GM20000 (cell line): ENCODE results near the gene CCDC182.

Experiments used
- DNase-seq: peaks from one replicate; pipeline ENCODE4 v3.0.0; 2012; ENCODE audit warnings: low spot score
- TF ChIP-seq, protein P1 (sequence below): IDR thresholded peaks from 2 replicates; pipeline ENCODE4 v1.5.1; 2012; ENCODE audit warnings: mild to moderate bottlenecking, control low read depth; ENCODE audit errors: extremely low read depth, missing control alignments

The CCDC182 gene

DNA sequence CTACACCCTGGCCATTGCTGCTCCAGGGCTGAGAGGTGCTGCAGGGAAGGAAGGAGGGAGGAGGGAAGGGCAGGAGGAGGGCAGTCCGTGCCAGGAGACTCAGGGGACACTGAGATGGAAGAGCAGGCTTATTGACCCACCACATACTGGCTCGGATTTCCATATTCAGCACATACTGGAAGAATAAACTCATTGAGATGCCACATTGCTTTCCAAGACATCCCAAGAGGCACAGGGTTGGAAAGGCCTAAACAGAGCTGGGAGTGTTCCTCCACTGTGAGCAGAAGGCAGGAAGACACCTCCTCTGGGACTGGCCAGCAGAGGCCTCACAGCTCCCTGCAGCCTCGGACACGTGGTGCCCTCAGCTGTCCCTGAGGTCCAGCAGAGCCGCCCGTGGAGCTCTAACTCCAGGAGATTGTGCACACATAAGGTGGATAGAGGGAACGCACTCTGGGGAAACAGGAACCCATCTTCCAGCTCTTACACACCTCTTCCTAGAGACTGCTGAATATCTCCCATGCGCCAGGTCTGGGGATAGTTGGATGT, 17.4 kb downstream of the CCDC182 start:
- no peak for DNase-seq

DNA sequence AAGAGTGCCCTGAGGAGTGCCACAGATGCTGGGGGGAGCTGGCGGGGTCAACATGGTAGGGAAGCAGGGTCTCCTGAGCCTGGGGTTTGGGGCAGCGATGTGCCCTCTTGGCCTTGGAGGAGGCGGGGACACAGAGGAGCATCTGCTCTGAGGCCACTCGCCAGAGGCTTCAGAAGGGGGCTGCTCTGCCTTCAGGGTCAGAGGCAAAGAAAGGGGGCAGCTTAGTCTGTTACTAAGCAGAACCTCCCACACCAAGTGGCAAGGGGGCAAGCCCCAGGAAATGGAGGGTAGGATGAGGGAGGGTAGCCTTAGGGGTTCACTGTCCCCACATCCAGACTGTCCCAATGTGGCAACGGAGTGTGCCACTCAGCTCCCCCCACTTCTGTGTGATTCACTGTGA, 18.3 kb downstream of the CCDC182 start:
- TF ChIP-seq, protein P1, sequence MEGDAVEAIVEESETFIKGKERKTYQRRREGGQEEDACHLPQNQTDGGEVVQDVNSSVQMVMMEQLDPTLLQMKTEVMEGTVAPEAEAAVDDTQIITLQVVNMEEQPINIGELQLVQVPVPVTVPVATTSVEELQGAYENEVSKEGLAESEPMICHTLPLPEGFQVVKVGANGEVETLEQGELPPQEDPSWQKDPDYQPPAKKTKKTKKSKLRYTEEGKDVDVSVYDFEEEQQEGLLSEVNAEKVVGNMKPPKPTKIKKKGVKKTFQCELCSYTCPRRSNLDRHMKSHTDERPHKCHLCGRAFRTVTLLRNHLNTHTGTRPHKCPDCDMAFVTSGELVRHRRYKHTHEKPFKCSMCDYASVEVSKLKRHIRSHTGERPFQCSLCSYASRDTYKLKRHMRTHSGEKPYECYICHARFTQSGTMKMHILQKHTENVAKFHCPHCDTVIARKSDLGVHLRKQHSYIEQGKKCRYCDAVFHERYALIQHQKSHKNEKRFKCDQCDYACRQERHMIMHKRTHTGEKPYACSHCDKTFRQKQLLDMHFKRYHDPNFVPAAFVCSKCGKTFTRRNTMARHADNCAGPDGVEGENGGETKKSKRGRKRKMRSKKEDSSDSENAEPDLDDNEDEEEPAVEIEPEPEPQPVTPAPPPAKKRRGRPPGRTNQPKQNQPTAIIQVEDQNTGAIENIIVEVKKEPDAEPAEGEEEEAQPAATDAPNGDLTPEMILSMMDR, result no peak
- DNase-seq, result no peak

More for the DNA sequence above, 17.4 kb downstream of the CCDC182 start:
- TF ChIP-seq, protein P1, result no peak

GRCh38 chr17:57726213-57726790, 18.8 kb downstream of the CCDC182 start:
- DNase-seq, result no peak
- TF ChIP-seq, protein P1, result no peak

DNA sequence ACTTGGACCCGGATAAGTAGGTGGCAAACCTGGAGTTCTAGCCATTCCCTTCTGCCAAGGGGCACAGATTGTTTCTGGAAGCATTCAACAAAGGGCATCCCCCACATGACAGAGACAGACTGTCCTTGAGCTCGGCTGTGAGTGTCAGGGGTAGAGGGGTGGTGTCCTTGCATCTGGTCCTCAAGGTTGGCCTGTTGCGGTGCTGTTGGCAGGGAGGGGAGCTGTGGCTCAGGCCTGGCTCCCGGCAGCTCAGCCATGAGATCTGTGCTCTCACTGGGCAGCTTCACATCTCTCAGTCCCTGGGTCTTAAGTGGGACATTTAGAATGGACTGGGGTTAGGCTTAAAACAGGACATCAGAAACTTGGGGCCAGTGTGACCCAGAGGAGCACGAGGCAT, 20.4 kb downstream of the CCDC182 start:
- TF ChIP-seq, protein P1, result no peak
- DNase-seq, result no peak

GRCh38 chr17:57724026-57724728, 20.9 kb downstream of the CCDC182 start:
- DNase-seq, result peak; percentile 46
- TF ChIP-seq, protein P1, result no peak

- no peak for DNase-seq
- TF ChIP-seq, protein P1, result no peak
Measured at GRCh38 chr17:57723427-57724025, 21.6 kb downstream of the CCDC182 start.

DNA sequence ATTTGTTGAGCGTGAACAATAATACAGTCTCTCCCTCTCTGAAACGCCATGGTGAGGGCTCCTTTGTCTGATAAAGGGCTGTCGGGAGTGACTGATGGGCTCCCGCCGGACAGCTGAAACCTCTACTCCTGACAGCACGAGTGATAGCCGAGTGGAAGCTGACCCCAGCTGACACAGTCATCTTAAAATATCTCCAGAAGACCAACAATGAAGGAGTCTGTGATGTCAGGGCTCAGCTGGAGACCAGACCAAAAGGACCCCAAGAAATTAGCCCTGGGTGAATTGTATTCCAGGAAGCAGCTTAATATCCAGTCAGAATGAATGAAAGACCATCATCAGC, 22.4 kb downstream of the CCDC182 start:
- TF ChIP-seq, protein P1, result no peak
- no peak for DNase-seq
